ENCODE data around the gene TMEM107.
"Not testable (repeated sequence)": the region's sequence is repeated elsewhere in the genome, so short reads cannot be mapped to it uniquely, and the experiment has no call there.

Gene TMEM107

DNA sequence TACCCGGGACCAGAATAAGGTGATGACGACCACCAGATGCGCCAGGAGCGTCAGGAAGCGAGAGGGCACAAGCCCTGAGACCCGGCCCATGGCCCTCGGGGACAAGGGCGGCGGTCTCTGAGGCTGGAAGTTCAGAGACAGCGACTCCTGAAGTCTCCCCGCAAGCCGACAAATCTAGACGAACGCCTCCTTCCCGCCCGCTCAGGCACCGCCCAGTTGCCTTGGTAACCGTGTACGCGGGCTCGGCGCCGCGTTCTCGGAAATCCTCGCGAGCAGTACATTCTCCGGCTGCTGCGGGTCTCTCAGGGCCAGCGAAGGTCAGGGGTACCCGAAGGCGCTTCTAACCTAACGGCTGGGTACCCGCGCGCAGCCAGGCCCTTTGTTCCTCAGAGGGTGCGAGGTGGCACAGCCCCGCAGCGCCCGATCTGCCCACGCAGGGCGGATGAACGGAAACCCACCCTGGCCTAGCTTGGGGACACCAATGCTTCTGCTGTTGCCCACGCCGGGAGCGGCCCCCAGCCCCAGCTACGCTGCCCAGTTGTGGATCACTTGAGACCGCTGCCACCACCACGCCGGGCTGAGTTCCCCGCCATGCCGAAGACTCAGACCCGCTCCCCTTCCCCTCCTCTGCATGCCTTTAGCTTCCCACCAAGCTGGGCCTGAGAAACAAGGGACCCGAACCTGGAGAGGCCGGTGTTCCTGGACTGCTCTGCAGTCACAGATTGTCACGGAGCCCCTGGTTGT, at the start of gene TMEM107:
Gene TMEM107, minus strand, starts transcription at position 184 of the 744 bp plus-strand sequence. Its CDS starts 94 bp downstream, at position 90.
- DNase-seq (ENCODE audit: low spot score): peak; percentile 89

GRCh38 chr17:8224891-8225812, 49.0 kb upstream of the TMEM107 start:
- DNase-seq (ENCODE audit: low spot score): no peak

DNA sequence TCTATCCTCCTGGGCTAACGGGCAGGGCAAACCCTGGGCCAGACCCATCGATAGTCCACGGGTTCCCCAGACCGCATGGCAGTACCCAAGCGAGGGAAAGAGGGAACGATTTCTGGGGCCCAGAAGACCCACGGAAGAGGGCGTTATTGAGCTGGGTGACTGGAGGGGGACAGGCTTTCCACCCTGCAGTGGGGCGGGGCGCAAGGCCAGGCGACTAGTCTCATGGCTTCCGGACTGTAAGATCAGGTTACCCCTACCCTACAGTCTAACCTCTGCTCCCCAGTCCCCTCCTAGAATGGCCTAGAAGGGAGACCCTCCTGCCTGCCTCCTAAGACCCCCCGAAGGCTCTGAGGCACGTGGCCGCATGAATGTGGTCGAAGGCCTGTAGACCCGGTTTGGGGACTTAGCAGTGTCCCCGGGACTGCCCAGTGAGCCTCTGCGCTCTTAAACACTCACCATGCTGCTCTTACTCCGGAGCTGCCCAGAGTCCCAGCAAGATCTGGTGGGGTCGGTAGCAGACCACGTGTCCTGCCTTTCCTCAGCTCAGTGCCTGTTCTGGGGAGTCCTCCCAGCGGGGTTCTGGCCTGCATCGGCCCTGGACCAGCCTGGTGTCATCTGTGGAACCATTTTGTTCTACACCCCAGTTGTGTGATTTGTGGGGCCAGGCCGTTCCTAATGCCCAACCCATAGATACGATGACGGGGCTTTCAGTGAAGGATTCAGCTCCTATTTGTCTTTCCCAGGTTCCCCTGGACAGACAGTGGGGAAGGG, 47.4 kb upstream of the TMEM107 start:
- DNase-seq (ENCODE audit: low spot score): peak; percentile 79

DNA sequence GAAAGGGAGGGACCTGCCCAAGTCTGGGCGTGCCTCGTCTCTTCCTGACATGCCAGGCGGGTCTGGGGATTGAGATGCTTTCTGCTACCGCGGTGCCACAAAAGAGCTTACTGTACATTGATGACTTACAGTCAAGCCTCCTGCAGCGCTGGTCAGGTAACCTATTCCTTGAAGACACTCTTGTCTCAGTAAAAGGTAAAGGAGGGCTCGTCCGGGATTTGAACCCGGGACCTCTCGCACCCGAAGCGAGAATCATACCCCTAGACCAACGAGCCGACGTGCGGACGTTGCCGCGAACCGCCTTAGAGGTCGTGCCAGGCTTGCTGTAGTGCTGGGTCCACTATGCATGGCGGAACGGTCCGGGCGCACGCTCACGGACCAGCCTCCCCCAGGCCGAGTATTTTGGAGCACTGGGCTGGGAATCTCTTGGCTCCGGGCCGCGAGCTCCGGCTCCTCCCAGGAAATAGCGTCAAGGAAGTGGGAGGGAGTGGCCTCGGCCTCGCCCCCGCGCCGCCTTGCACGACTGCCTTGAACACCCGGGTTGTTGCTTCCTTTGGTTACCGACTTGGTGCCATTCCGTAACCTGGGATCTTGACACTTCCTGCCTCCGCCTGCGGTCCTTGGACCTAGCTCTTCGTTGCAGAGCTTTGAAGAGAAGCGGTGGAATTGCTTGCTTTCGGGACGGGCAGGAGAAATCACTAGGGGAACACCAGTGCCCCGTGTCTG, 46.6 kb upstream of the TMEM107 start:
- peak; percentile 97 for DNase-seq (ENCODE audit: low spot score)

- no peak for DNase-seq (ENCODE audit: low spot score)
Observed at GRCh38 chr17:8222380-8222629, 46.1 kb upstream of the TMEM107 start.

- DNase-seq (ENCODE audit: low spot score): peak; percentile 90
Observed at GRCh38 chr17:8221663-8222379, 45.6 kb upstream of the TMEM107 start.

GRCh38 chr17:8220783-8221662, 44.8 kb upstream of the TMEM107 start:
- DNase-seq (ENCODE audit: low spot score): peak; percentile 93

DNA sequence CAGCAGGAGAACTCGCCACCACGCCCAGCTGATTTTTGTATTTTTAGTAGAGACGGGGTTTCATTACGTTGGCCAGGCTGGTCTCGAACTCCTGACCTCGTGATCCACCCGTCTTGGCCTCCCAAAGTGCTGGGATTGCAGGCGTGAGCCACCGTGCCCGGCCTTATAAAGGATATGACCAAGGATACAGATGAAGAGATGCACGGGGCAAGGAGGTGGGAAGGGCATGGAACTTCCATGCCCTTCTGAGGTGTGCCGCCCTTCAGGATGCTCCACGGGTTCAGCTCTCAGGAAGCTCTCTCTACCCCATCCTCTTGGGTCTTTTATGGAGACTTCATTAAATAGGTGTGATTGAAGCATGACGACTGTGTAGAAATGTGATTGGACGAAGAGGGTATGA, 37.8 kb upstream of the TMEM107 start:
- not testable (repeated sequence) for DNase-seq (ENCODE audit: low spot score)

GRCh38 chr17:8212312-8213180, 36.4 kb upstream of the TMEM107 start:
- DNase-seq (ENCODE audit: low spot score): peak; percentile 32

DNA sequence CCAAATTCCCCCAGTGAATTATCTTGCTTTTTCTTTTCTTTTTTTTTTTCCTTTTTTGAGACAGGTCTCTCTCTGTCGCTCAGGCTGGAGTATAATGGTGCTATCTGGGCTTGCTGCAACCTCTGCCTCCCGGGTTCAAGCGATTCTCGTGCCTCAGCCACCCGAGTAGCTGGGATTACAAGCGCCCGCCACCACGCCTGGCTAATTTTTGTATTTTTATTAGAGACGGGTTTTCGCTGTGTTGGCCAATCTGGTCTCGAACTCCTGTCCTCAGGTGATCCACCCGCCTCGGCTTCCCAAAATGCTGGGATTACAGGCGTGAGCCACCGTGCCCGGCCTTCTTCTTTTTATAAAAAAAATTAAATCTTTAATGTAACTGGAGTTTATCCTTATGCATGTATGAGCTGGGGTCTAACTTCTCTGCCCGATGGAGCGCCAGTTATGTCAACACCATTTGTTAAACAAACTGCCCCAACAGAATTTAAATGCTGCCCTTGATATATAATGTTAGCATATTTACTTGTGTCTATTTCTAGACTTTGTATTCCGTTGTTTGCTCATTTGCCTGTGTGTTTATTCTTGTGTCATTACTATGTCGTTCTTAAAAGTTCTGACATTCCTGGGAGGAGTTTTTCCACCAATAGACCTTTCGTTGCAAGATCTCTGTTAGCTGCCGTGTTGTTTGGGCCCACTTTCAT, 34.7 kb upstream of the TMEM107 start:
- DNase-seq (ENCODE audit: low spot score): no peak

DNA sequence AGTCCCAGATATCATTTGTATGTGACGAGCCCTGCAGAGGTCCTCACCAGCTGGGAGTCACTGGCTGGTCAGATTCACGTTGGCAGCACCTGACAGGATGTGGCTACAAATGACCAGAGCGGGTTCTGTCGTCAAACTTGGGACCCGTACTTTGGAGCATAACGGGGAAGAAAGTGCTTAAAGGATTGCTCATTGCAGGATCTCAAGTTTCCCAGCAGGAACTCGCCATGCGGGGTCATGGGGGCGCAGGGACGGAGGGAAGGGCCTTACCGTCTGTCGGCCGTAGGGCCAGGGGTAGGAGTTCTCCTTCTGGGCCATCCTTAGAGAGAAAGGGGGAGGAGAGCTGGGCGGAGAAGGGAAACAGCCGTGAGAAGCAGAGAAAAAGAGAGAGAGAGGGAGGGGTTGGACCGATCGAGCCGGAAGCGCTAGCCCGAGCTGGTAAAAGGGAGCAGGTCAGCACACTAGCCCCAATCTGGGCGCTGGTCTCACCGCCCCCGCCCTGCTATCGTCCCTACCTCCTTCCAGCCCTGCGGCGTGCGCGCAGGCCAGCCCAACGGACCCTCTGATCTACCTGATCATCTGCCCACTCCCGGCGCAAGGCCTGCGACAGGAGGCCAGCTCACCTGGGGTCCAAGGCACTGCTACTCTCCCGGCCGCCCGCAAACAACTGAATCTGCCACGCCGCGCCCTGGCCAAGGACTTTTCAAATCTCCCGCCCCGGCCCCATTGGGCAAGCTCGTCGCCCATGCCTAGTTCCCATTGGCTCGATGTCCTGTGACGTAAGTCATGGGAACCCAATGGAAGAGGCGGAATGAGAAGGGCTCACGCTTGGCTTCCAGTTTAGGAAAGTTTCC, 34.0 kb upstream of the TMEM107 start, which contains the start of gene AURKB:
Gene AURKB, minus strand, starts transcription at position 669 of the 854 bp plus-strand sequence. Its CDS starts 351 bp downstream, at position 318.
- DNase-seq (ENCODE audit: low spot score): peak; percentile 96

- no peak for DNase-seq (ENCODE audit: low spot score)
Observed at GRCh38 chr17:8206536-8206935, 30.4 kb upstream of the TMEM107 start.

DNA sequence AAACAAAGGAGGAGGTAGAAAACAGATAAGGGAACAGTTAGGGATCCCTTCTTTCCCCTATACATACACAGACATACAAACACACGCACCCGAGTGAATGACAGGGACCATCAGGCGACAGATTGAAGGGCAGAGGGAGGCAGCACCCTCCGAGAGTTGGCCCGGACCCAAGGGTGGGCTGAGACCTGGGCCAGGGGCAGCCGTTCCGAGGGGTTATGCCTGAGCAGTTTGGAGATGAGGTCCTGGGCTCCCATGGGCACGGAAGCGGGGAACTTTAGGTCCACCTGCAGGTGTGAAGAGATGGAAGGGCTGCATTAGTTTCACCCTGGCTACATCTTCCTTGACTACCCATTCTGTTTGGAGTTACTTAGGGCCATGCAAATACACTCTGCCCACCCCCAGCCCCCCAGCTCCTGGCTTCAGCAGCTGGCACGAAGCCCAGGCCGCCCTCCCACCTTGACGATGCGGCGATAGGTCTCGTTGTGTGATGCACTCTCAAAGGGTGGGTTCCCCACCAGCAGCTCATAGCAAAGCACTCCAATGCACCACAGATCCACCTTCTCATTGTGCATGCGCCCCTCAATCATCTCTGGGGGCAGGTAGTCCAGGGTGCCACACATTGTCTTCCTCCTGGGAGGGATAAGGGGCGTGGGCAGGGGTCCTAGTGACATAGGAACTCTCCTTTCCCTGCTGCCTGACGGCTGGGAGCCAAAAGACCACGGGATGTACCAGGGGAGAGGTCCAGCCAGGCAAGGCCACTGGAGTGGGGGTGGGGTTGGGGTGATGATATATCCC, 28.8 kb upstream of the TMEM107 start:
- no peak for DNase-seq (ENCODE audit: low spot score)

DNA sequence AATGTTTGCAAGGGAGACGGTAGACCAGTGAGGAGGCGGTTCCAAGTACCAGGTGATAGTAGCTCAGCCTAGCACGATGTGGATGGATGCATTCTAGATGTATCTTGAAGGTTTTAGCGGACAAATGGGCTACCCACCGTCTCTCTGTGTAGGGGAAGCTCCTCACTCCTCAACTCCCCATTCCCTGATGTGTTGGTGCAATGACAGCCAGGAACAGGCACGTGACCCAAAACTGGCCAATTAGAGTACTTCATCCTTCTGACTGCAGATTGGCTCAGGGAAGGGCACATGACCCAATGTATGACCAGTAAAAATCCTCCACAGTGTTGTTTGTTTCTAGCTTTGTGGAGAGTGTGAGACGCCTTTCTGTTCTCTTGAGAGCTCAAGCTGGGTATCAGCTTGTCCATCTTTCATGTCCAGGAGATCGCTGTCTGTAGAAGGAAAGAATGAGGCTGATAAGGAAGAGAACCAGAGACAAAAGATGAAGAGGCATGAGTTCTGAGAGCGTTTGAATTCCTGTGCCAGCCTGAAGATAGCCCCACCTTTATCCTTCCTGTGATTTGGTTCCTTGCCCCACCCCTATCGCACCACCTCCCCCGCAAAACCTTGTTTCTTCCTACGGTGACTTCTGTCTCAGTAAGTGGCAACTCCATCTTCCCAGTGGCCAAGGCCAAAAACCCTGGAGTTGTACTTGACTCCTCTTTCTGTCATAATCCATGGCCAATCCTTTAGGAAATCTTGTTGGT, 16.1 kb upstream of the TMEM107 start:
- peak; percentile 85 for DNase-seq (ENCODE audit: low spot score)

- DNase-seq (ENCODE audit: low spot score): no peak
Observed at GRCh38 chr17:8190506-8190905, 14.3 kb upstream of the TMEM107 start.

Data from RKO (cell line).